HEK293 (cell line): ENCODE data around the gene ITGA7.

Experiments
- CTCF ChIA-PET: fragments of 350-600 bp; formaldehyde crosslinking; extraction: SDS; loops from one replicate; lab custom pipeline; 2021; ENCODE audit warnings: antibody characterized with exemption; lab: Yijun Ruan, JAX
- POLR2A ChIA-PET: fragments of 300-600 bp; formaldehyde crosslinking; extraction: SDS; loops from one replicate; lab custom pipeline; 2020; ENCODE audit warnings: antibody characterized with exemption, inconsistent platforms; lab: Yijun Ruan, JAX
- H3K27ac ChIP-seq: fragments of 200-500 bp; sonication (Bioruptor generic); 2 replicates; pipeline ENCODE4 v1.5.1; 2014; ENCODE audit warnings: low read depth, low read length, control low read depth, inconsistent platforms; ENCODE audit errors: extremely low read depth
- H3K36me3 ChIP-seq, 2 experiments: fragments of 200-500 bp in 1 of 2; sonication (Bioruptor generic) in 1 of 2; 1 replicate in 1 of 2; 2 replicates in 1 of 2; pipeline ENCODE4 v1.5.1; 2014 to 2017; ENCODE audit warnings: inconsistent platforms in 2 of 2, low read length in 2 of 2; ENCODE audit not compliant: control insufficient read depth in 2 of 2, insufficient read depth in 1 of 2
- H3K4me1 ChIP-seq: fragments of 200-500 bp; sonication (Bioruptor generic); 2 replicates; pipeline ENCODE4 v1.5.1; 2014; ENCODE audit warnings: mild to moderate bottlenecking, low read length, inconsistent platforms; ENCODE audit not compliant: control insufficient read depth, insufficient read depth
- H3K4me3 ChIP-seq: 2 replicates; pipeline ENCODE4 v1.5.1; 2011; ENCODE audit warnings: low read depth, mild to moderate bottlenecking, control low read depth, low read length, moderate library complexity
- H3K9me3 ChIP-seq: fragments of 200-500 bp; sonication (Bioruptor generic); 2 replicates; pipeline ENCODE4 v1.5.1; 2014; ENCODE audit warnings: low read depth, low read length, inconsistent platforms; ENCODE audit not compliant: control insufficient read depth, insufficient read depth
- BCL6B ChIP-seq: fragments of 450-650 bp; formaldehyde crosslinking; IDR thresholded peaks from 2 replicates; pipeline ENCODE4 v1.5.1; 2017; ENCODE audit warnings: missing biosample characterization, missing genetic modification characterization
- KLF1 ChIP-seq: fragments of 450-650 bp; formaldehyde crosslinking; IDR thresholded peaks from 2 replicates; pipeline ENCODE4 v1.5.1; 2016; ENCODE audit warnings: missing biosample characterization, missing genetic modification characterization
- KLF8 ChIP-seq: fragments of 450-650 bp; formaldehyde crosslinking; IDR thresholded peaks from 2 replicates; pipeline ENCODE4 v1.5.1; 2016; ENCODE audit warnings: missing biosample characterization, missing genetic modification characterization
- YY1 ChIP-seq: fragments of 450-650 bp; formaldehyde crosslinking; IDR thresholded peaks from 2 replicates; pipeline ENCODE4 v1.5.1; 2018; ENCODE audit warnings: missing biosample characterization, missing genetic modification characterization
- ZBTB48 ChIP-seq: fragments of 450-650 bp; formaldehyde crosslinking; IDR thresholded peaks from 2 replicates; pipeline ENCODE4 v1.5.1; 2016; ENCODE audit warnings: missing biosample characterization, missing genetic modification characterization
- ZBTB7A ChIP-seq: fragments of 450-650 bp; formaldehyde crosslinking; IDR thresholded peaks from 2 replicates; pipeline ENCODE4 v1.5.1; 2016; ENCODE audit warnings: low read depth, missing biosample characterization, missing genetic modification characterization
- ZFP41 ChIP-seq: fragments of 450-650 bp; formaldehyde crosslinking; IDR thresholded peaks from 2 replicates; pipeline ENCODE4 v1.5.1; 2016; ENCODE audit warnings: missing biosample characterization, missing genetic modification characterization, borderline replicate concordance
- ZNF112 ChIP-seq: fragments of 450-650 bp; formaldehyde crosslinking; IDR thresholded peaks from 2 replicates; pipeline ENCODE4 v1.5.0; 2017; ENCODE audit warnings: missing biosample characterization, missing genetic modification characterization
- ZNF274 ChIP-seq, 2 experiments: fragments of 200-500 bp in 1 of 2; fragments of 450-650 bp in 1 of 2; sonication (Bioruptor generic) in 1 of 2; formaldehyde crosslinking in 1 of 2; IDR thresholded peaks; 2 replicates each; pipeline versions ENCODE4 v1.5.1 to v1.6.1; 2014 to 2016; ENCODE audit warnings: borderline replicate concordance in 1 of 2, inconsistent platforms in 1 of 2, low read length in 1 of 2, missing biosample characterization in 1 of 2, missing genetic modification characterization in 1 of 2
- ZNF280C ChIP-seq: fragments of 450-650 bp; formaldehyde crosslinking; IDR thresholded peaks from 2 replicates; pipeline ENCODE4 v1.5.1; 2016; ENCODE audit warnings: missing biosample characterization, missing genetic modification characterization
- ZNF302 ChIP-seq: fragments of 450-650 bp; formaldehyde crosslinking; IDR thresholded peaks from 2 replicates; pipeline ENCODE4 v1.5.1; 2016; ENCODE audit warnings: missing biosample characterization, missing genetic modification characterization, low read depth
- ZNF366 ChIP-seq: fragments of 450-650 bp; formaldehyde crosslinking; conservative IDR thresholded peaks from 2 replicates; pipeline ENCODE4 v1.5.1; 2016; ENCODE audit warnings: missing biosample characterization, missing genetic modification characterization
- ZNF37A ChIP-seq: fragments of 450-650 bp; IDR thresholded peaks from 2 replicates; pipeline ENCODE4 v1.5.1; 2018; ENCODE audit warnings: missing biosample characterization, missing genetic modification characterization
- ZNF518A ChIP-seq: fragments of 450-650 bp; formaldehyde crosslinking; conservative IDR thresholded peaks from 2 replicates; pipeline ENCODE4 v1.5.1; 2016; ENCODE audit warnings: low read depth, missing biosample characterization, missing genetic modification characterization
- ZNF530 ChIP-seq: fragments of 450-650 bp; formaldehyde crosslinking; IDR thresholded peaks from 2 replicates; pipeline ENCODE4 v1.5.1; 2016; ENCODE audit warnings: low read depth, missing biosample characterization, missing genetic modification characterization
- ZNF555 ChIP-seq: fragments of 450-650 bp; formaldehyde crosslinking; conservative IDR thresholded peaks from 2 replicates; pipeline ENCODE4 v1.5.1; 2017; ENCODE audit warnings: missing biosample characterization, mild to moderate bottlenecking, missing genetic modification characterization, inconsistent platforms
- ZNF585B ChIP-seq: fragments of 450-650 bp; formaldehyde crosslinking; IDR thresholded peaks from 2 replicates; pipeline ENCODE4 v1.5.1; 2016; ENCODE audit warnings: missing biosample characterization, missing genetic modification characterization
- ZNF600 ChIP-seq: fragments of 450-650 bp; formaldehyde crosslinking; IDR thresholded peaks from 2 replicates; pipeline ENCODE4 v1.5.1; 2016; ENCODE audit warnings: missing biosample characterization, missing genetic modification characterization
- ZNF626 ChIP-seq: fragments of 450-650 bp; sonication (Bioruptor Pico); formaldehyde crosslinking; IDR thresholded peaks from 2 replicates; pipeline ENCODE4 v1.5.1; 2018; ENCODE audit warnings: missing biosample characterization, missing genetic modification characterization, inconsistent platforms
- ZNF654 ChIP-seq: fragments of 450-650 bp; formaldehyde crosslinking; IDR thresholded peaks from 2 replicates; pipeline ENCODE4 v1.5.1; 2016; ENCODE audit warnings: low read depth, missing biosample characterization, missing genetic modification characterization
- ZNF747 ChIP-seq: fragments of 450-650 bp; formaldehyde crosslinking; IDR thresholded peaks from 2 replicates; pipeline ENCODE4 v1.5.1; 2016; ENCODE audit warnings: missing biosample characterization, missing genetic modification characterization
- ZNF76 ChIP-seq: fragments of 450-650 bp; formaldehyde crosslinking; IDR thresholded peaks from 2 replicates; pipeline ENCODE4; 2016; ENCODE audit warnings: low read depth, missing biosample characterization, missing genetic modification characterization, borderline replicate concordance
- TF ChIP-seq, protein P1 (sequence below): fragments of 450-650 bp; formaldehyde crosslinking; IDR thresholded peaks from 2 replicates; pipeline ENCODE4 v1.5.1; 2016; ENCODE audit warnings: missing biosample characterization, missing genetic modification characterization
- TF ChIP-seq, protein P2 (sequence below): fragments of 450-650 bp; formaldehyde crosslinking; IDR thresholded peaks from 2 replicates; pipeline ENCODE4 v1.5.1; 2016; ENCODE audit warnings: missing biosample characterization, missing genetic modification characterization
- TF ChIP-seq, protein P3 (sequence below): fragments of 450-650 bp; formaldehyde crosslinking; IDR thresholded peaks from 2 replicates; pipeline ENCODE4 v1.5.1; 2016; ENCODE audit warnings: missing biosample characterization, missing genetic modification characterization

ITGA7 gene

DNA sequence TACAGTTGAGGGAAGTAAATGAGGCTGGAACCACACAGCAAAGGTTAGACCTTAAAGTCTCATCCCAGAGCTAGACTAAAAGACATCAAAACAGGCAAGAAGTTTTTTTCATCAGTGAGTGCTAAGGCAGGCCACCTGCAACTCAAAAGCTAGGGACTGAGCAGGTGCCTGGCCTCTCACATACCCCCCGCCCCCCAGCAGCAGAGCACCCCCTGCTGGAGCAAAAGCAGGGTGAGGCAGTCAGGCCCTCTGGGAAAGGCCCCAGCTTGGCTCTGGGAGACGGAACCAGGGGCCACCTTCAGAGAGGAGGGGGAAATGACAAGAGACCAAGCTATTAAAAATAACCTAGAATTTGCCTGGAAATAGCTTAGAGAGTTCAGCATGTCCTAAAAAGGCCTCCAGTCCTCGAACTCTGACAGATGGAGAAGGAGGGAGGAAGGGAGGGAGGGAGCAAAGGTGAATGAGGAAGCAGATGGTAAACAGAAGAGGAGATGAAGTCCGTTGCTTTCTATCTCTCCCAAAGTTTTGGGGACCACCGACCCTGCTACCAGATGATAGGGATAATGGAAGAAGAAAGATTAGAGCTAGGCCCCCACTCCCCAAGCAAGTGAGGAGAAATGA, 1.8 kb downstream of the ITGA7 start:
- POLR2A ChIA-PET = interaction anchor here (0.6 to 2.4 kb wide), 6 partner anchors 11 to 922 kb away, joined by 3 to 12 read pairs (median 5); partner anchors contain the start of gene CD63
- TF ChIP-seq ZNF626 (tag by site-specific recombination) = no peak
- TF ChIP-seq ZFP41 (tag by site-specific recombination) = no peak
- no peak for TF ChIP-seq ZNF37A (tag by site-specific recombination)
- TF ChIP-seq ZNF555 (tag by site-specific recombination) = no peak
- no peak for TF ChIP-seq KLF1 (tag by site-specific recombination)
- no peak for TF ChIP-seq ZNF530
- peak; percentile 44; the same call in 1 of the 2 replicates for TF ChIP-seq ZNF76 (tag by site-specific recombination)
- no peak for TF ChIP-seq ZBTB7A (tag by site-specific recombination)
- no peak for TF ChIP-seq ZNF518A (tag by site-specific recombination)
- no peak for TF ChIP-seq ZNF302
- no peak for TF ChIP-seq ZNF600 (tag by site-specific recombination)
- TF ChIP-seq KLF8 = no peak
- TF ChIP-seq YY1 (tag by site-specific recombination) = no peak
- TF ChIP-seq ZNF112 (tag by site-specific recombination) = no peak
- TF ChIP-seq ZBTB48 (tag by site-specific recombination) = peak; percentile 65
- TF ChIP-seq ZNF747 (tag by site-specific recombination) = no peak
- TF ChIP-seq, protein P1, sequence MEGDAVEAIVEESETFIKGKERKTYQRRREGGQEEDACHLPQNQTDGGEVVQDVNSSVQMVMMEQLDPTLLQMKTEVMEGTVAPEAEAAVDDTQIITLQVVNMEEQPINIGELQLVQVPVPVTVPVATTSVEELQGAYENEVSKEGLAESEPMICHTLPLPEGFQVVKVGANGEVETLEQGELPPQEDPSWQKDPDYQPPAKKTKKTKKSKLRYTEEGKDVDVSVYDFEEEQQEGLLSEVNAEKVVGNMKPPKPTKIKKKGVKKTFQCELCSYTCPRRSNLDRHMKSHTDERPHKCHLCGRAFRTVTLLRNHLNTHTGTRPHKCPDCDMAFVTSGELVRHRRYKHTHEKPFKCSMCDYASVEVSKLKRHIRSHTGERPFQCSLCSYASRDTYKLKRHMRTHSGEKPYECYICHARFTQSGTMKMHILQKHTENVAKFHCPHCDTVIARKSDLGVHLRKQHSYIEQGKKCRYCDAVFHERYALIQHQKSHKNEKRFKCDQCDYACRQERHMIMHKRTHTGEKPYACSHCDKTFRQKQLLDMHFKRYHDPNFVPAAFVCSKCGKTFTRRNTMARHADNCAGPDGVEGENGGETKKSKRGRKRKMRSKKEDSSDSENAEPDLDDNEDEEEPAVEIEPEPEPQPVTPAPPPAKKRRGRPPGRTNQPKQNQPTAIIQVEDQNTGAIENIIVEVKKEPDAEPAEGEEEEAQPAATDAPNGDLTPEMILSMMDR (tag by site-specific recombination) = peak; percentile 70
- no peak for TF ChIP-seq ZNF585B (tag by site-specific recombination)
- no peak for TF ChIP-seq BCL6B
- TF ChIP-seq, protein P2, sequence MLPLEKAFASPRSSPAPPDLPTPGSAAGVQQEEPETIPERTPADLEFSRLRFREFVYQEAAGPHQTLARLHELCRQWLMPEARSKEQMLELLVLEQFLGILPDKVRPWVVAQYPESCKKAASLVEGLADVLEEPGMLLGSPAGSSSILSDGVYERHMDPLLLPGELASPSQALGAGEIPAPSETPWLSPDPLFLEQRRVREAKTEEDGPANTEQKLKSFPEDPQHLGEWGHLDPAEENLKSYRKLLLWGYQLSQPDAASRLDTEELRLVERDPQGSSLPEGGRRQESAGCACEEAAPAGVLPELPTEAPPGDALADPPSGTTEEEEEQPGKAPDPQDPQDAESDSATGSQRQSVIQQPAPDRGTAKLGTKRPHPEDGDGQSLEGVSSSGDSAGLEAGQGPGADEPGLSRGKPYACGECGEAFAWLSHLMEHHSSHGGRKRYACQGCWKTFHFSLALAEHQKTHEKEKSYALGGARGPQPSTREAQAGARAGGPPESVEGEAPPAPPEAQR (tag by site-specific recombination) = no peak
- TF ChIP-seq ZNF274 (IDR thresholded peaks at IDR 0.05; ENCODE audit: low read length) = no peak
- TF ChIP-seq ZNF274 (tag by site-specific recombination; IDR thresholded peaks at IDR 0.05; ENCODE audit: borderline replicate concordance) = no peak
- TF ChIP-seq ZNF654 (tag by site-specific recombination) = 0 out of 2 replicates have a peak, but pooled peaks have one; percentile 11
- TF ChIP-seq, protein P3, sequence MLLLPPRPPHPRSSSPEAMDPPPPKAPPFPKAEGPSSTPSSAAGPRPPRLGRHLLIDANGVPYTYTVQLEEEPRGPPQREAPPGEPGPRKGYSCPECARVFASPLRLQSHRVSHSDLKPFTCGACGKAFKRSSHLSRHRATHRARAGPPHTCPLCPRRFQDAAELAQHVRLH (tag by site-specific recombination) = no peak
- no peak for TF ChIP-seq ZNF280C (tag by site-specific recombination)
- peak; percentile 60 for TF ChIP-seq ZNF366 (tag by site-specific recombination)

More for the DNA sequence above, 1.8 kb downstream of the ITGA7 start:
- no peak overlapping the region for H3K4me3 ChIP-seq
- no peaks in the 10 kb centered on the region; the same call in 1 of the 2 replicates for H3K4me1 ChIP-seq
- CTCF ChIA-PET = interaction anchor here (0.6 to 3.5 kb wide), 17 partner anchors 10 to 749 kb away, joined by 3 to 21 read pairs (median 6); partner anchors contain the start of genes BLOC1S1, CD63 and RDH5
- no peaks in the 10 kb centered on the region for H3K9me3 ChIP-seq
- no peaks in the 10 kb centered on the region for H3K36me3 ChIP-seq
- no peak overlapping the region for H3K27ac ChIP-seq
